Peyer's patch (tissue), 4 donors: ENCODE results near the gene KANSL3. TPM values are rescaled to one million over a fixed set of nuclear protein-coding genes. Genes with fewer than 3 reads are reported as not detected.

Experiments
- DNase-seq, 3 donors: peaks; one replicate each; pipeline ENCODE4 v3.0.0-alpha.2; 2017 to 2019
- H3K27ac ChIP-seq, 4 donors: fragments of 200-600 bp; sonication (generic); one replicate each; pipeline ENCODE4 v1.5.1; 2016 to 2019
- H3K27me3 ChIP-seq, 2 donors: fragments of 200-600 bp; sonication (generic); one replicate each; pipeline ENCODE4 v1.5.1; 2019
- H3K36me3 ChIP-seq, 3 donors: fragments of 200-600 bp; sonication (generic); one replicate each; pipeline ENCODE4 v1.5.1; 2016 to 2019
- H3K4me1 ChIP-seq, 4 donors: fragments of 200-600 bp; sonication (generic); one replicate each; pipeline ENCODE4 v1.5.1; 2016 to 2019
- H3K4me3 ChIP-seq, 4 donors: fragments of 200-600 bp; sonication (generic); 1 replicate in 3 of 4; 2 replicates in 1 of 4; pipeline ENCODE4 v1.5.1; 2016 to 2019; ENCODE audit warnings: mild to moderate bottlenecking in 1 of 4
- H3K9me3 ChIP-seq, 4 donors: fragments of 200-600 bp; sonication (generic); one replicate each; pipeline ENCODE4 v1.5.1; 2016 to 2019; ENCODE audit warnings: mild to moderate bottlenecking in 1 of 4
- CTCF ChIP-seq, 6 experiments: fragments of 450-650 bp in 4 of 6; fragments of 200-600 bp in 2 of 6; sonication (generic) in 1 of 6; IDR thresholded peaks; one replicate each; pipeline ENCODE4 v1.5.1; 2017 to 2019; ENCODE audit warnings: antibody characterized with exemption in 6 of 6, mild to moderate bottlenecking in 3 of 6, moderate library complexity in 1 of 6
- POLR2A ChIP-seq, 2 donors: fragments of 450-650 bp; IDR thresholded peaks; one replicate each; pipeline ENCODE4 v1.5.1; 2017; ENCODE audit warnings: antibody characterized with exemption in 2 of 2, mild to moderate bottlenecking in 2 of 2, moderate library complexity in 2 of 2
- total RNA-seq, 4 donors: library from RNA; depleted of rRNA; stranded (reverse); fragments of >200 nt; gene quantifications; one replicate each; pipeline ENCODE4 v1.1.0, GENCODE V29; 2016

Gene KANSL3
- total RNA-seq, 4 donors from 2014 or later = 31.5 to 69.2 (median 59.6) TPM

DNA sequence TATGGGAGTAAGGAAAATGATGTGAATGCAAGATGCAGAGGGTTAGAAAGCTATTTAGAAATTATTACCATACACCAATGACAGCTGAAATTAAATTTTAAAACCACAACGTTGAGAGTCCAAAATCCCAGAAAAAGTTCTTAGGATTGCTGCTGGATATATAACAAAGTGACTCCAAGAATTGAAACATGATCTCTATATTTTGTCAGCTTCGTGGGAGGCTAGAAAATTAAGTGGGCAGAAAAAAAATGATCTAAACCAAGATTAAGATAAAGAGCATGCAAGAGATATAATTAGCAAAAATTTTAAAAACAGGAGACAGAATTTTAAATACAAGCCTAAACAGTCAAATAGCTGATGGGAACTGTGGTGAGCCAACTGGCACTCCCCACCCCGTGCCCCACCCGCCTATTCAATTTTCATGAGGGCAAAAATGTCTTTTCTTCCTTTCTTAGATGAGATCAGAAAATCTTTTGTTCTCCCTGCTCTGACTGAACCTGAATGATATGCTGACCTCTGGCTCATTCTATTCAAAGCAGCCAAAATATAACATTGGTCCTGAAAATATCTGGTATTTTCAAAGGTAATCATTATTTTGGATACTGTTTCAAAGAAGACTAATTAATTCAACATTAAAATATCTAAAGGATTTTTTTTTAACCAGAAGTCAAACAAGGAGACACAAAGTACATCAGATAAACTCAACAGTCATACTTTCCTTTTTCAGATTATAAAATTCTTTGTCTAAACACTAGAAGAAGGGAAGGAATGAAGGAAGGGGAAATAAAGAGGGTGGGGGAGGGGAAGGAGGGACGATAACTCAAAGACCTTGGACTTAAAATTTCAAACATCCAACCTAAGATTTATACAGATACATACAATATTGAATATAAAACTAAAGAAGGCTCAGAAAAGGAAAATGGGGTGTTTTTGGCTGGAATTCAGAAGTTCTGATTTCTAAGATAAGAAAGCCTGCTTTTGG, 12.2 kb downstream of the KANSL3 start:
- DNase-seq = no peak
- peaks cover 0 to 41% (median 0%) of the 10 kb centered on the region in 3 donors for H3K36me3 ChIP-seq
- H3K9me3 ChIP-seq = no peaks in the 10 kb centered on the region
- H3K27ac ChIP-seq = peak overlapping the region in 1 of 4 donors; percentile 24
- H3K4me3 ChIP-seq = no peak overlapping the region
- H3K27me3 ChIP-seq = no peaks in the 10 kb centered on the region
- H3K4me1 ChIP-seq = peaks cover 0 to 11% (median 2%) of the 10 kb centered on the region in 4 donors
- no peak for TF ChIP-seq CTCF (IDR thresholded peaks at IDR 0.05)
- TF ChIP-seq POLR2A (IDR thresholded peaks at IDR 0.05) = no peak

- DNase-seq = no peak
- Histone ChIP-seq H3K36me3 (peaks cover 0 to 36% (median 0%) of the 10 kb centered on the region in 3 donors), H3K27me3 (no peaks in the 10 kb centered on the region), H3K9me3 (no peaks in the 10 kb centered on the region), H3K4me3 (no peak overlapping the region), H3K4me1 (peaks cover 0 to 11% (median 2%) of the 10 kb centered on the region in 4 donors), H3K27ac (no peak overlapping the region)
- TF ChIP-seq CTCF (IDR thresholded peaks at IDR 0.05) (no peak), POLR2A (IDR thresholded peaks at IDR 0.05) (no peak)
Observed at GRCh38 chr2:96623116-96623515, 15.0 kb downstream of the KANSL3 start.

GRCh38 chr2:96622544-96622943, 15.6 kb downstream of the KANSL3 start:
- H3K9me3 ChIP-seq = no peaks in the 10 kb centered on the region
- no peak for DNase-seq
- H3K27ac ChIP-seq = no peak overlapping the region
- peaks cover 0 to 11% (median 0%) of the 10 kb centered on the region in 4 donors for H3K4me1 ChIP-seq
- H3K36me3 ChIP-seq = peaks cover 0 to 35% (median 0%) of the 10 kb centered on the region in 3 donors
- H3K27me3 ChIP-seq = no peaks in the 10 kb centered on the region
- TF ChIP-seq POLR2A (IDR thresholded peaks at IDR 0.05) (no peak), CTCF (IDR thresholded peaks at IDR 0.05) (no peak)
- no peak overlapping the region for H3K4me3 ChIP-seq

GRCh38 chr2:96618596-96619283, 19.4 kb downstream of the KANSL3 start:
- Histone ChIP-seq H3K4me1 (no peaks in the 10 kb centered on the region), H3K27me3 (no peaks in the 10 kb centered on the region), H3K4me3 (no peak overlapping the region), H3K36me3 (peaks cover 0 to 60% (median 0%) of the 10 kb centered on the region in 3 donors), H3K9me3 (no peaks in the 10 kb centered on the region), H3K27ac (no peak overlapping the region)
- no peak for DNase-seq
- TF ChIP-seq POLR2A (IDR thresholded peaks at IDR 0.05) (no peak), CTCF (IDR thresholded peaks at IDR 0.05) (no peak)

GRCh38 chr2:96617012-96617411, 21.1 kb downstream of the KANSL3 start:
- no peak for DNase-seq
- peaks cover 0 to 77% (median 0%) of the 10 kb centered on the region in 3 donors for H3K36me3 ChIP-seq

More at GRCh38 chr2:96617012-96617411, 21.1 kb downstream of the KANSL3 start:
- Histone ChIP-seq H3K27me3 (no peaks in the 10 kb centered on the region), H3K9me3 (no peaks in the 10 kb centered on the region), H3K27ac (peak overlapping the region in 1 of 4 donors; percentile 23), H3K4me3 (no peak overlapping the region), H3K4me1 (no peaks in the 10 kb centered on the region)
- no peak for TF ChIP-seq CTCF (IDR thresholded peaks at IDR 0.05)
- no peak for TF ChIP-seq POLR2A (IDR thresholded peaks at IDR 0.05)
